ENCODE data around the gene TMEM59.
A peak's percentile ranks its signal among the peaks of the same experiment; 100 is the strongest.

Gene TMEM59

DNA sequence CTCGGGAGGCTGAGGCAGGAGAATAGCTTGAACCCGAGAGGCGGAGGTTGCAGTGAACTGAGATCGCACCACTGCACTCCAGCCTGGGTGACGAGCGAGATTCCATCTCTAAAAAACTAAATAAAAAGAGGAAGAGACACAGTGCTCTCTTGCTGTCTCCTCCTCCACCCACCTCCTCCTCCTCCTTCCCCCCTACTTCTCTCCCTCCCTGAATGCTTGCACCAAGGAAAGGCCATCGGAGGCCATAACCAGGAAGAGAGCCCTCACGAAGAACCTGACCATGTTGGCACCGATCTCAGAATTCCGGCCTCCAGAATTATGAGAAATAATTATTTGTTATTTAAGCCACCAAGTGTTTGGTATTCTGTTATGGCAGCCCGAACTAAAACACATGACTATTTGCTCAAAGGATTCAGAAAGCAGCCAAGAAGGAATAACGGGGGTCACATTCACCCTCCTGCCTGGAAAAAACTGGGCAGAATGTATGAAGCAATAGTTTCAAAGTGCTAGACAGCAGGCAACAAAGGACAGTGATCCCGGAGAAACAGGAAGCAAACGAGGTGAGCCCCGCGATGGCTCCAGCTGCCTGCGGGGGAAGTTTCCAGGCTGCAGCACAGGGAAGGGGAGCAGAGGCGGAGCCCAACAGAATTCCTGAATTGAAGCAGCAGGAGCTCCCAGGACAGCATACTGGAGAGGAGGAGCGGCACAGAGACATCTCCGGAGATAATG, 70.8 kb downstream of the TMEM59 start:
- DNase-seq (ENCODE audit: low read depth) = peak; percentile 59
- TF ChIP-seq, protein P1, sequence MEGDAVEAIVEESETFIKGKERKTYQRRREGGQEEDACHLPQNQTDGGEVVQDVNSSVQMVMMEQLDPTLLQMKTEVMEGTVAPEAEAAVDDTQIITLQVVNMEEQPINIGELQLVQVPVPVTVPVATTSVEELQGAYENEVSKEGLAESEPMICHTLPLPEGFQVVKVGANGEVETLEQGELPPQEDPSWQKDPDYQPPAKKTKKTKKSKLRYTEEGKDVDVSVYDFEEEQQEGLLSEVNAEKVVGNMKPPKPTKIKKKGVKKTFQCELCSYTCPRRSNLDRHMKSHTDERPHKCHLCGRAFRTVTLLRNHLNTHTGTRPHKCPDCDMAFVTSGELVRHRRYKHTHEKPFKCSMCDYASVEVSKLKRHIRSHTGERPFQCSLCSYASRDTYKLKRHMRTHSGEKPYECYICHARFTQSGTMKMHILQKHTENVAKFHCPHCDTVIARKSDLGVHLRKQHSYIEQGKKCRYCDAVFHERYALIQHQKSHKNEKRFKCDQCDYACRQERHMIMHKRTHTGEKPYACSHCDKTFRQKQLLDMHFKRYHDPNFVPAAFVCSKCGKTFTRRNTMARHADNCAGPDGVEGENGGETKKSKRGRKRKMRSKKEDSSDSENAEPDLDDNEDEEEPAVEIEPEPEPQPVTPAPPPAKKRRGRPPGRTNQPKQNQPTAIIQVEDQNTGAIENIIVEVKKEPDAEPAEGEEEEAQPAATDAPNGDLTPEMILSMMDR (IDR thresholded peaks at IDR 0.05; ENCODE audit: low read depth, low read length) = no peak
- H3K4me3 ChIP-seq (ENCODE audit: low read depth, low read length) = peak overlapping the region; percentile 21

DNA sequence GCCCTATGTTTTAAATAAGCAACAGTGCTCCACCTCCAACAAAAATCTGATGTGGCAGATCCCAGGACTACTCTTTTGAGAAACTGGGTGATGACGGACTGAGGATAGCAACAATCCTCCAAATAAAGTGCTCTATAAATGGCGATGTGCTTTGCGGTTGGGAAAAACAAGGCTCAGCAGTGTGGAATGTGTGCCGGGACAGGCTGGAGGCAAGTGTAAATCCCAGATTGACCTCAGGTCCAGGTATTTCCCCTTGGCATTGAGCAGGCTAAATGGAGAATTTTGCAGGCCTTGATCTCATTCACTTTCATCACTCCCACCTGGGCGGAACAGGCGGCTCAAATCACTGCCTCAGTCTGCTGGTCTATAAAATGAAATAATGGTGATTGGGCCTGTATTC, 71.8 kb downstream of the TMEM59 start:
- TF ChIP-seq, protein P2, sequence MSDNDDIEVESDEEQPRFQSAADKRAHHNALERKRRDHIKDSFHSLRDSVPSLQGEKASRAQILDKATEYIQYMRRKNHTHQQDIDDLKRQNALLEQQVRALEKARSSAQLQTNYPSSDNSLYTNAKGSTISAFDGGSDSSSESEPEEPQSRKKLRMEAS (IDR thresholded peaks at IDR 0.05; ENCODE audit: low read depth, low read length) = no peak
- TF ChIP-seq MYC (IDR thresholded peaks at IDR 0.05; ENCODE audit: low read depth, low read length) (no peak), POLR2A (IDR thresholded peaks at IDR 0.05; ENCODE audit: extremely low read depth, insufficient read length) (no peak)
- TF ChIP-seq, protein P1 (IDR thresholded peaks at IDR 0.05; ENCODE audit: low read depth, low read length) = no peak
- DNase-seq (ENCODE audit: low read depth) = no peak
- H3K4me3 ChIP-seq (ENCODE audit: low read depth, low read length) = no peak overlapping the region

DNA sequence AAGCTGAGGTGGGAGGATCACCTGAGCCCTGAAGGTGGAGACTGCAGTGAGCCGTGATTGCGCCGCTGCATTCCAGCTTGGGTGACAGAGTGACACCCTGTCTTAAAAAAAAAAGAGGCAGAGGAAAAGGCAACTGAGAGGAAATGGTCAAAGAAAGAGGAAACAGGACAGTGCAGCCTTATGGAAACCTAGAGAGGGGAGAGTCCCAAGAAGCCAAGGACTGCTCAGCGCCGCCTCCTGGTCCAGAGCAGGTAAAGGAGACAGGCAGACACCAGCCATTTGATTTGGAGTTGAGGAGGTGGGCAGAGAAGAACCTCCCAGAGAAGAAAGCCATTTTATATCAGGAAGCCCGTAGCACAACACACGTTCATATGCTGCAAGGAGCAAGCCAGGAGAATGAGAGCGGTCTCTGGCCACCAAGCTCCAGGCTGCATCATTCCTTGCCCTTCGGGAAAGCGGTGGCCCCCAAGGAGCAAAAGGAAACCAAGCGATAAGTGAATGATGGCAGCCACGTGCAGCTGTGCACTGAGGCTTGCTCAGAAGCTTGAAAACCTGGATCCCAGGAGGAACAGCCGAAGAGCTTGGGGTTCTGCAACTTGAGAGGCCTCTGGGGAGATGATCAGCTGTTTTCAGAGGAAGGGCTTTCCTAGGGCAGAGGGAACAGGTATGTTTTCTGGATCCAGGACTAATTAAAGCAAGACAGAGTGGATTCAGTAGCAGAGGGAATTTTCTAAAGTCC, 73.1 kb downstream of the TMEM59 start:
- peak; percentile 9 for DNase-seq (ENCODE audit: low read depth)
- no peak overlapping the region for H3K4me3 ChIP-seq (ENCODE audit: low read depth, low read length)
- no peak for TF ChIP-seq POLR2A (IDR thresholded peaks at IDR 0.05; ENCODE audit: extremely low read depth, insufficient read length)
- TF ChIP-seq, protein P1 (IDR thresholded peaks at IDR 0.05; ENCODE audit: low read depth, low read length) = no peak

All from NB4 (cell line).